RWPE1 (cell line): ENCODE data around the gene MAGI1.

Experiments
- CTCF ChIA-PET: fragments of 350-600 bp; sonication (Branson Sonifier 250); formaldehyde crosslinking; extraction: SDS; loops from one replicate; lab custom pipeline; 2021; lab: Yijun Ruan, JAX
- POLR2A ChIA-PET: fragments of 400-600 bp; formaldehyde crosslinking; extraction: SDS; loops from one replicate; lab custom pipeline; 2020; ENCODE audit warnings: antibody characterized with exemption; ENCODE audit not compliant: low non-redundant PET; lab: Yijun Ruan, JAX
- DNase-seq: peaks from one replicate; pipeline ENCODE4 v3.0.0; 2012; ENCODE audit warnings: low spot score
- H3K27ac ChIP-seq: fragments of 450-650 bp; 2 replicates; pipeline ENCODE4 v1.5.1; 2017
- TF ChIP-seq, protein P1 (sequence below): fragments of 450-650 bp; conservative IDR thresholded peaks from 2 replicates; pipeline ENCODE4 v1.5.1; 2017; ENCODE audit warnings: low read depth, mild to moderate bottlenecking

Gene MAGI1

DNA sequence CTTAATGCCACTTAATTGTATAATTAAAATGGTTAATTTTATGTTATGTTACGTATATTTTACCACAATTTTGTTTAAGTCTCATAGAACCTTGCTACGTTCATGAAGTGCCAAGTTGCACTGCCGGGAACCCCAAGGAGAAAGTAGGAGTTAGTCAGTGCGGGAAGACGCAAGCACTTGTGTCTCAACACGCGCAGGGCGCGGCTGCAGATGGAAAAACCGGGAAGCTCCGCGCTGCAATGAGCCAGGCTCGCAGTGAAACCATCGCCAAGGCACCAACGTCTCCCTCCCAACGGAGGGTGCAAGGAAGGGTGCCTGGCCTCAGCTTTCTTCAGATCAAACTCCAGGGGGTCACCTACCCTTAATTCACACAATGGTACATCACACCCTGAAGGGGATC, 21.6 kb downstream of the MAGI1 start:
- POLR2A ChIA-PET: no interaction called here
- CTCF ChIA-PET: no interaction called here
- TF ChIP-seq, protein P1, sequence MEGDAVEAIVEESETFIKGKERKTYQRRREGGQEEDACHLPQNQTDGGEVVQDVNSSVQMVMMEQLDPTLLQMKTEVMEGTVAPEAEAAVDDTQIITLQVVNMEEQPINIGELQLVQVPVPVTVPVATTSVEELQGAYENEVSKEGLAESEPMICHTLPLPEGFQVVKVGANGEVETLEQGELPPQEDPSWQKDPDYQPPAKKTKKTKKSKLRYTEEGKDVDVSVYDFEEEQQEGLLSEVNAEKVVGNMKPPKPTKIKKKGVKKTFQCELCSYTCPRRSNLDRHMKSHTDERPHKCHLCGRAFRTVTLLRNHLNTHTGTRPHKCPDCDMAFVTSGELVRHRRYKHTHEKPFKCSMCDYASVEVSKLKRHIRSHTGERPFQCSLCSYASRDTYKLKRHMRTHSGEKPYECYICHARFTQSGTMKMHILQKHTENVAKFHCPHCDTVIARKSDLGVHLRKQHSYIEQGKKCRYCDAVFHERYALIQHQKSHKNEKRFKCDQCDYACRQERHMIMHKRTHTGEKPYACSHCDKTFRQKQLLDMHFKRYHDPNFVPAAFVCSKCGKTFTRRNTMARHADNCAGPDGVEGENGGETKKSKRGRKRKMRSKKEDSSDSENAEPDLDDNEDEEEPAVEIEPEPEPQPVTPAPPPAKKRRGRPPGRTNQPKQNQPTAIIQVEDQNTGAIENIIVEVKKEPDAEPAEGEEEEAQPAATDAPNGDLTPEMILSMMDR: no peak
- no peak overlapping the region for H3K27ac ChIP-seq
- no peak for DNase-seq

GRCh38 chr3:66015841-66016240, 22.9 kb downstream of the MAGI1 start:
- POLR2A ChIA-PET: no interaction called here
- no peak for DNase-seq
- H3K27ac ChIP-seq: no peak overlapping the region
- CTCF ChIA-PET: interaction anchor here (0.7 kb wide), 1 partner anchor 20 kb away, joined by 3 read pairs; no protein-coding TSS in a partner anchor
- TF ChIP-seq, protein P1: no peak

GRCh38 chr3:66014651-66015050, 24.1 kb downstream of the MAGI1 start:
- TF ChIP-seq, protein P1: no peak
- no peak for DNase-seq
- ChIA-PET CTCF (no interaction called here), POLR2A (no interaction called here)
- H3K27ac ChIP-seq: no peak overlapping the region

DNA sequence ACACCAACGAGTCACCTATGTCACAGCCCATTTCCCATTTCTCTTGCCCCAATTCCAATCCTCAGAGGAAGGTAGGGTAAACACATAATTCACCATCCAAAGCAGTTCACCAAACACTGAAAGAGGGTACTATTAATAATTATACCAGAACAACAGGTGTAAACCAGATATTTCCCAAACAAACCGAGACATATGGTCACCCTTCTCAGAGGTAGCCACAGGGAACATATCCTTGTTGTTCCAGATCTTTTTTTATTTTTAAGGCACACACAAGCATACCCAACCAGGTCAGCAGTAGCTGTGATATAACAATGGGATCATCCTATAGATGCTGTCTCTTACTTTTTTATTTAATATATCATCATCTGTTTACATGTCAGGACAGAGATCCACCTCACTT, 24.7 kb downstream of the MAGI1 start:
- CTCF ChIA-PET: no interaction called here
- H3K27ac ChIP-seq: no peak overlapping the region
- POLR2A ChIA-PET: no interaction called here
- TF ChIP-seq, protein P1: no peak
- no peak for DNase-seq

DNA sequence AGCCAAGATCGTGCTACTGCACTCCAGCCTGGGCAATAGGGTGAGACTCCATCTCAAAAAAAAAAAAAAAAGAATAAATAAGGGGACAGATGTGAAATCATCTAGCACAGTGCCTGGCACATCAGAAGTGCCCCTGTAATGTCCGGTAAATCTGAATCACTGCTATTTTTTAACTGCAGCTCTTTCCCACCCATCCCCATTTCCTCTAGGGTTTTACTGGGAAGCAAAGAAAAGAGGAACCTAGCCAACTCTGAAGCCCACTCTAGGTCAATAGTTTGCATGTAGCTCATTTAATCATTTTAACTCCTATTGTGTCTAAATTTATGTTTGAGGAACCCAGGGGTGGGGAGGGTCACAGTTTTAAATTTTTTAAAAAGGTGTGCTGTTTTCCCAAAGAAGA, 26.0 kb downstream of the MAGI1 start:
- H3K27ac ChIP-seq: no peak overlapping the region
- CTCF ChIA-PET: interaction anchor here (0.7 kb wide), 1 partner anchor 1989 kb away, joined by 3 read pairs; no protein-coding TSS in a partner anchor
- POLR2A ChIA-PET: no interaction called here
- TF ChIP-seq, protein P1: no peak
- no peak for DNase-seq

- peak; percentile 49 for DNase-seq
- TF ChIP-seq, protein P1: no peak
- POLR2A ChIA-PET: no interaction called here
- CTCF ChIA-PET: interaction anchor here (0.5 kb wide), 1 partner anchor 128 kb away, joined by 4 read pairs; no protein-coding TSS in a partner anchor
- no peak overlapping the region; the same call in 1 of the 2 replicates for H3K27ac ChIP-seq
Measured at GRCh38 chr3:66010739-66011655, 27.7 kb downstream of the MAGI1 start.
